ENCODE results near the gene MRI1. TPM values are rescaled to one million over a fixed set of nuclear protein-coding genes. Genes with fewer than 3 reads are reported as not detected.

MRI1 gene
- total and polyA plus RNA-seq, 4 donors: 16.3 to 50.0 (median 17.7) TPM

- H3K27ac ChIP-seq (ENCODE audit: low read depth in 1 of 2, low read length in 2 of 2): no peak overlapping the region
- 57% methylated on average over 2 of the region's 2 CpGs for WGBS
Observed at GRCh38 chr19:13729859-13730258, 34.5 kb upstream of the MRI1 start.

GRCh38 chr19:13731147-13731964 lies 33.0 kb upstream of the MRI1 start:
- peak overlapping the region; percentile 73 to 75 for H3K27ac ChIP-seq (ENCODE audit: low read depth in 1 of 2, low read length in 2 of 2)
- no peaks in the 10 kb centered on the region for H3K27me3 ChIP-seq (ENCODE audit: control insufficient read depth in 4 of 4, insufficient read depth in 4 of 4, low read length in 3 of 4)
- DNase-seq (ENCODE audit: low spot score): peak; percentile 97
- H3K9me3 ChIP-seq (ENCODE audit: control insufficient read depth in 4 of 4, low read length in 3 of 4): no peaks in the 10 kb centered on the region
- 6% methylated on average over 39 of the region's 39 CpGs for WGBS
- peaks cover 3 to 14% (median 9%) of the 10 kb centered on the region in 4 donors for H3K4me1 ChIP-seq (ENCODE audit: control insufficient read depth in 4 of 4, insufficient read depth in 4 of 4, low read length in 3 of 4)
- peak overlapping the region; percentile 40 to 97 for H3K9ac ChIP-seq (ENCODE audit: low read depth in 1 of 2, low read length in 2 of 2)
- no peak for TF ChIP-seq ATF3 (IDR thresholded peaks at IDR 0.05)
- TF ChIP-seq SP1 (IDR thresholded peaks at IDR 0.05): peak; percentile 51
- TF ChIP-seq GABPA (IDR thresholded peaks at IDR 0.05 in 1 of 2, conservative IDR thresholded peaks at IDR 0.05 in 1 of 2): peak in 1 of 2 donors; percentile 60
- no peak for TF ChIP-seq TAF1 (conservative IDR thresholded peaks at IDR 0.05)
- peak; percentile 50 to 57 for TF ChIP-seq HNF4A (conservative IDR thresholded peaks at IDR 0.05)
- peak; percentile 30 for TF ChIP-seq MAX (IDR thresholded peaks at IDR 0.05)
- peak in 1 of 2 donors; percentile 70 for TF ChIP-seq JUND (IDR thresholded peaks at IDR 0.05)
- peak; percentile 47 for TF ChIP-seq YY1 (IDR thresholded peaks at IDR 0.05)
- TF ChIP-seq HNF4G (IDR thresholded peaks at IDR 0.05): no peak
- peak overlapping the region; percentile 50 to 70 (median 55) for H3K4me3 ChIP-seq (ENCODE audit: low read depth in 1 of 3, low read length in 3 of 3)
- no peaks in the 10 kb centered on the region for H3K36me3 ChIP-seq (ENCODE audit: control insufficient read depth in 4 of 4, insufficient read depth in 3 of 4, low read depth in 1 of 4, low read length in 3 of 4)

More at GRCh38 chr19:13729859-13730258, 34.5 kb upstream of the MRI1 start:
- Histone ChIP-seq H3K9ac (ENCODE audit: low read depth in 1 of 2, low read length in 2 of 2) (no peak overlapping the region), H3K36me3 (ENCODE audit: control insufficient read depth in 4 of 4, insufficient read depth in 3 of 4, low read depth in 1 of 4, low read length in 3 of 4) (no peaks in the 10 kb centered on the region), H3K27me3 (ENCODE audit: control insufficient read depth in 4 of 4, insufficient read depth in 4 of 4, low read length in 3 of 4) (no peaks in the 10 kb centered on the region), H3K9me3 (ENCODE audit: control insufficient read depth in 4 of 4, low read length in 3 of 4) (no peaks in the 10 kb centered on the region), H3K4me1 (ENCODE audit: control insufficient read depth in 4 of 4, insufficient read depth in 4 of 4, low read length in 3 of 4) (peaks cover 3 to 14% (median 9%) of the 10 kb centered on the region in 4 donors), H3K4me3 (ENCODE audit: low read depth in 1 of 3, low read length in 3 of 3) (no peak overlapping the region)
- no peak for TF ChIP-seq CTCF (IDR thresholded peaks at IDR 0.05; ENCODE audit: low read depth, low read length, missing input control)
- no peak for TF ChIP-seq RXRA (IDR thresholded peaks at IDR 0.05)
- TF ChIP-seq RAD21 (IDR thresholded peaks at IDR 0.05): no peak
- no peak for TF ChIP-seq REST (IDR thresholded peaks at IDR 0.05)
- no peak for DNase-seq (ENCODE audit: low spot score)

All from liver (tissue), 9 donors.